Measurements from ENCODE around the gene VPS37C.

DNA sequence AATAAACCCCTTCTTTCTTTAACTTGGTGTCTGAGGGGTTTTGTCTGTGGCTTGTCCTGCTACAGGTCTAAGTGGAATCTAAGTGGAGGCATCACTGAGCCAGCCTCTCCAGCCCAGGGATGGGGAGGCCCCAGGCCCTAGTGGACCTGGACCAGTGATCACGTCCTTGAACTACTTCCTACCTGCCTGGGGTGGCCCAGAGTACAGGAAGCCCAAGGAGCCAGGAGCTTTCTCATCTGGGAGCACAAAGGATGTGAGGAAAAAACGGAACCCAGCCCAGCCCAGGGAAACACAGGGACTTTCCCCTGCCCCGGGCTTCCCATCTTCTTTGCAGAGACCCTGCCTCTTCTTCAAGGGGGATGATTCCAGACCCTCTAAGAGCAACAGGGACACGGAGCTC is 62.4 kb downstream of the VPS37C start:
- no peak for TF ChIP-seq BMI1 (IDR thresholded peaks at IDR 0.05; ENCODE audit: borderline replicate concordance)
- no peak for TF ChIP-seq POLR2AphosphoS5 (IDR thresholded peaks at IDR 0.05; ENCODE audit: low read length)
- no peak for TF ChIP-seq RB1 (IDR thresholded peaks at IDR 0.05; ENCODE audit: borderline replicate concordance)

Measured in GM12878 (cell line).